T-cell (primary cell): Measurements from ENCODE around the gene SURF4. TPM values are rescaled to one million over a fixed set of nuclear protein-coding genes. Genes with fewer than 3 reads are reported as not detected.

Experiments
- ATAC-seq, 4 experiments: fragments of 200-7000 bp in 3 of 4; fragments of 150-1000 bp in 1 of 4; cut with Tn5 transposase; replicated peaks in 1 of 4; 1 replicate in 3 of 4; 2 replicates in 1 of 4; pipeline ENCODE4 v1.10.0; 2021; ENCODE audit warnings: moderate library complexity in 3 of 4, mild to moderate bottlenecking in 2 of 4, moderate number of reproducible peaks in 1 of 4
- CTCF ChIA-PET, 2 donors: fragments of 300-600 bp; sonication (Branson Sonifier 250); formaldehyde crosslinking; loops; one replicate each; lab custom pipeline; 2022; ENCODE audit warnings: antibody characterized with exemption in 2 of 2; lab: Charles Lee
- POLR2A ChIA-PET, 2 donors: fragments of 300-600 bp; sonication (Branson Sonifier 250); formaldehyde crosslinking; loops; one replicate each; lab custom pipeline; 2022; ENCODE audit warnings: antibody characterized with exemption in 2 of 2; lab: Charles Lee
- DNase-seq, 35 experiments: peaks; one replicate each; pipeline versions ENCODE4 v3.0.0 to v3.0.0-alpha.2; 2013 to 2023
- H3K27ac ChIP-seq: one replicate; pipeline ENCODE4 v1.5.1; 2013; ENCODE audit warnings: low read length
- H3K27me3 ChIP-seq, 2 experiments: replicated peaks in 1 of 2; 1 replicate in 1 of 2; 2 replicates in 1 of 2; pipeline versions ENCODE4 v1.6.1 to v1.7.0; 2013; ENCODE audit warnings: low read length in 1 of 2, mixed read lengths in 1 of 2; ENCODE audit not compliant: control insufficient read depth in 2 of 2, insufficient read depth in 2 of 2; ENCODE audit errors: extremely low read depth in 1 of 2
- H3K36me3 ChIP-seq, 2 donors: 1 replicate in 1 of 2; 2 replicates in 1 of 2; pipeline versions ENCODE4 v1.6.1 to v1.7.0; 2013; ENCODE audit warnings: low read length in 1 of 2; ENCODE audit not compliant: control insufficient read depth in 2 of 2, insufficient read depth in 1 of 2; ENCODE audit errors: extremely low read depth in 1 of 2
- H3K4me1 ChIP-seq, 2 experiments: 1 replicate in 1 of 2; 2 replicates in 1 of 2; pipeline versions ENCODE4 v1.6.1 to v1.7.0; 2013; ENCODE audit warnings: low read length in 2 of 2, mixed read lengths in 1 of 2; ENCODE audit not compliant: insufficient read depth in 2 of 2, control insufficient read depth in 1 of 2; ENCODE audit errors: extremely low read depth in 1 of 2
- H3K4me3 ChIP-seq, 2 donors: 1 replicate in 1 of 2; 2 replicates in 1 of 2; pipeline versions ENCODE4 v1.5.1 to v1.7.0; 2013; ENCODE audit warnings: mild to moderate bottlenecking in 2 of 2, low read length in 1 of 2, moderate library complexity in 1 of 2; ENCODE audit not compliant: control insufficient read depth in 1 of 2; ENCODE audit errors: extremely low read depth in 1 of 2
- H3K9me3 ChIP-seq: 2 replicates; pipeline ENCODE4 v1.7.0; 2013
- H3K27ac Mint-ChIP-seq, 2 donors: one replicate each; pipeline ENCODE4 v1.8.0; 2020 to 2021; ENCODE audit warnings: mild to moderate bottlenecking in 2 of 2, mixed read lengths in 2 of 2
- H3K27me3 Mint-ChIP-seq, 2 donors: one replicate each; pipeline ENCODE4 v1.8.0; 2021 to 2022; ENCODE audit warnings: mixed read lengths in 2 of 2
- H3K36me3 Mint-ChIP-seq: one replicate; pipeline ENCODE4 v1.8.0; 2021; ENCODE audit warnings: mixed read lengths
- H3K4me1 Mint-ChIP-seq, 3 donors: one replicate each; pipeline ENCODE4 v1.8.0; 2020 to 2022; ENCODE audit warnings: mixed read lengths in 3 of 3, mild to moderate bottlenecking in 1 of 3
- H3K4me3 Mint-ChIP-seq, 3 donors: one replicate each; pipeline ENCODE4 v1.8.0; 2020 to 2022; ENCODE audit warnings: mild to moderate bottlenecking in 3 of 3, mixed read lengths in 3 of 3, moderate library complexity in 3 of 3
- H3K9me3 Mint-ChIP-seq, 3 donors: one replicate each; pipeline ENCODE4 v1.8.0; 2020 to 2022; ENCODE audit warnings: mixed read lengths in 3 of 3
- WGBS: methylation state at CpG from one replicate; pipeline ENCODE4 v1.1.5; 2013; ENCODE audit warnings: missing lambda C conversion rate; ENCODE audit not compliant: insufficient coverage; 5-methylcytosine and 5-hydroxymethylcytosine counted together
- total RNA-seq, 35 experiments: library from RNA in 6 of 35; stranded (reverse) in 6 of 35; fragments of 120-200 nt in 1 of 35; gene quantifications; one replicate each; pipeline versions ENCODE4 v1.2.1 to v1.2.4 and lab custom pipeline; 2013 to 2026

The SURF4 gene
- total RNA-seq, 5 donors from 2014 or later (not counting 1 experiment from before 2014, with no cell fraction given): 73.5 to 114 (median 107) TPM

DNA sequence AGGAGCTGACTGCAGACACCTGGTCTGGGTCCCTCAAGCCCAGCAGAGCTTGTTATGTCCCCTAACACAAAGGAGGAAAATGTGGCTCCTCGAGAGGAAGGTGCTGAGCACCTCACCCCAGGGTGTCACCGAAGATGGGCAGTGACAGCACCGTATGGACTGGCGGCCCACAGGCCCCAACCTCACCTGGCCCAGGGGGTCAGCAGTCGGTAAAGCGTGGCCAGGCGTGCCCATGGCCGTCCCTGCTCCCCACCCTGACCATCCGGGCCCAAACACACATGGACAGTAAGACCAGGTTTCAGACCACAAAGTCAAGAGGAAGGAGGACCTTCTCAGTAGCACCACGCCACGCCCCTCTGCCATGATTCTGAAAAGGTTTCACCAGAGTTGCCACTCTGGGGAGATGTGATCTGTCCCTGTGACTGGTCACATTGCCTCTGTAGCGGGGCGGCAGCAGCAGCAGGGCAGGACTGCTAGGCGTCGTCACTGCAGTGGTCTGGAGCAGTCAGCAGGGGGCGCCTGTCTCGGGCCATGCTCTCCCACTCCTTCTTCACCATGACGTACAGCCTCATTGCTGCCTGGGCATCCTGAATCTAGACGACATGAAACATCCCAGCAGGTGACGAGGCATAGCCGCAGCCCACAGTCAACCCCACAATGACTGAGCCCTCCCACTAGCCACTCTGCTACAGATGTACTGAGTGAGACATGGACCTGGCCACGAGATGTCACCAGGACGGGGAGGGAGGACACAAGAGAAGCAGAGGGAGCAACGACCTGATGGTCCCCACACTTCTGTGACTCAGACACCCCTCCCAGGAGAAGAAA lies 30.8 kb upstream of the SURF4 start:
- ATAC-seq (peak; percentile 81 to 87 (median 84)), DNase-seq (peak; percentile 44 to 87 (median 70))
- Mint-ChIP-seq H3K4me1 (peaks cover 4 to 12% (median 10%) of the 10 kb centered on the region in 3 donors), H3K36me3 (peaks cover 26% of the 10 kb centered on the region), H3K9me3 (no peaks in the 10 kb centered on the region), H3K4me3 (no peak overlapping the region), H3K27me3 (no peaks in the 10 kb centered on the region), H3K27ac (peak overlapping the region; percentile 49 to 61)
- peaks cover 0 to 17% of the 10 kb centered on the region in 2 experiments for H3K4me1 ChIP-seq
- CTCF ChIA-PET: interaction anchor here in 1 of 2 donors (1.3 kb wide), 1 partner anchor 220 kb away, joined by 3 read pairs; no protein-coding TSS in a partner anchor
- POLR2A ChIA-PET: no interaction called here
- WGBS: 67% methylated on average over 14 of the region's 24 CpGs
- no peaks in the 10 kb centered on the region for H3K27me3 ChIP-seq
- H3K36me3 ChIP-seq: peaks cover 16 to 68% of the 10 kb centered on the region in 2 donors
- no peaks in the 10 kb centered on the region for H3K9me3 ChIP-seq
- no peak overlapping the region for H3K4me3 ChIP-seq
- peak overlapping the region; percentile 9 for H3K27ac ChIP-seq

DNA sequence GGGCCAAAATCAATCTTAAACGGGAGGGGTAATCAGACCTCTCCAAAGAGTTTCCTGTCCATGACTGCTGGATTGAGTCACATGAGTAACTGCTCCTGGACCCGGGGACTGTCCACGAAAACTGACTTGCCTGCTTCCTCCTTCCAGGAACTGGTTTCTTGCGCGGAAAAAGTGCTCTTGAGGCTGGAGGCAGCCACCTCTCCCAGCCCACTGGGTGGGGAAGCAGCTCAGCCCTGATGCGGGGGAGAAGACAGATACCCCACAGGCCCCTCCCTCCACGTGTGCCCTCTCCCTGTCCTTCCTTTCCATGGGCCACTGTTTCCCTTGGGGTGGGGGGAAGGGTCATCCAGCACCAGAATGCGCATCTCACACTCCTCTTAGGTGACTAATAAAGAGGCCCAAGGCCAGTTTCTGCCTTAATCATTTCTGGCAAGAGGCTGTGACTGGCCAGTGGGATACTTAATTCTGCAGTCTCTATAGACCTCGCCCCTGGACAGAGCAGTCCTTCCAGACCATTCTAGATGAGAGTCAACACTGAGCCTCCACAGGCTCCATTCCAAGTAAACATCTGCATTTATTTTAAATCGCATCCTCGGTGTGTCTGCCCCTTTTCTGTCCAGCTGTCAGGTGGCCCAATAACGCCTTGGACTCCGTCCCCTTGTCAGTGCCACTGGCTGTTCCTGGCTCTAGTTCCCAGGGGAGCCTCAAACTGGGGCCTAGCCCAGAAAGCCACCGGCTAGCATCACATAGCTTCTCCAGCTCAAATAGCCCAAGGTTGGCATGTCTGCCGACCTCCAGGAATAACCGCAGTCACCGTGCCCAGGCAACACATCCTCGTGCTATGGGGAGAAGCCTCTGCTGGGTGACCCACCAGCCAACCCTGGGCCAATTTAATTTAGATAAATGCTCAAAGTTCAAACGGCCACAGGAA lies 29.9 kb upstream of the SURF4 start:
- Mint-ChIP-seq H3K27me3 (no peaks in the 10 kb centered on the region), H3K27ac (no peak overlapping the region), H3K36me3 (peaks cover 24% of the 10 kb centered on the region), H3K4me1 (peaks cover 4 to 12% (median 10%) of the 10 kb centered on the region in 3 donors), H3K4me3 (no peak overlapping the region), H3K9me3 (no peaks in the 10 kb centered on the region)
- Histone ChIP-seq H3K36me3 (peaks cover 16 to 60% of the 10 kb centered on the region in 2 donors), H3K27ac (no peak overlapping the region), H3K4me1 (peaks cover 0 to 20% of the 10 kb centered on the region in 2 experiments), H3K9me3 (no peaks in the 10 kb centered on the region), H3K4me3 (no peak overlapping the region), H3K27me3 (no peaks in the 10 kb centered on the region)
- POLR2A ChIA-PET: no interaction called here
- 90% methylated on average over 12 of the region's 19 CpGs for WGBS
- ATAC-seq: no peak
- no peak for DNase-seq
- CTCF ChIA-PET: interaction anchor here in 1 of 2 donors (1.3 kb wide), 1 partner anchor 219 kb away, joined by 3 read pairs; no protein-coding TSS in a partner anchor

DNA sequence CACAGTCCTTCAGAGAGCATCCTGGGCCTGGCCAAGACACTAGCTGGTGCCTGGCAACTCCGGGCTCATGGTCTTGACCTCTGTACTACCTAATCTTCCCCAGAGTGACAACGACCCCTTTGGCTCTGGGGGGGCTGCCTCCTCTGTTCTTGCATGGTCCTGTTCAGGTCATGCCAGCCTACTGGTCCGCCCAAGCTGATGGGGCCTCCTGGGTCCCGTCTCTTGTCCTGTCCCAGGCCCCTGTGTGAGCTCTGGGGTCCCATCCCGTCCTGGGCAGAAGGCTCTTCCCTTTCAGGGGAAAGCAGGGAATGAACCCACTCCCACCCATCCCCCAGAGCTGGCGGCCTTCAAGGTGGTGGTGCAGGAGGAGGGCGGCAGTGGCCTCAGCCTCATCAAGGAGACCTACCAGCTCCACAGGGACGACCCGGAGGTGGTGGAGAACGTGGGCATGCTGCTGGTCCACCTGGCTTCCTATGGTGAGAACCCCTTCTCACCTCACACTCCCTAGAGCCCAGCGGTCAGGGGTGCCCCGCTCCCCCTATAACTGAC lies 28.7 kb upstream of the SURF4 start:
- ChIA-PET CTCF (interaction anchor here (1.2 to 1.5 kb wide), 2 partner anchors 11 to 12 kb away, joined by 3 read pairs; no protein-coding TSS in a partner anchor), POLR2A (no interaction called here)
- WGBS: 92% methylated on average over 8 of the region's 12 CpGs
- Histone ChIP-seq H3K4me1 (peaks cover 0 to 23% of the 10 kb centered on the region in 2 experiments), H3K9me3 (no peaks in the 10 kb centered on the region), H3K4me3 (no peak overlapping the region), H3K36me3 (peaks cover 12 to 48% of the 10 kb centered on the region in 2 donors), H3K27ac (no peak overlapping the region), H3K27me3 (no peaks in the 10 kb centered on the region)
- Mint-ChIP-seq H3K27ac (no peak overlapping the region), H3K4me1 (peaks cover 0 to 12% (median 10%) of the 10 kb centered on the region in 3 donors), H3K9me3 (no peaks in the 10 kb centered on the region), H3K36me3 (peaks cover 11% of the 10 kb centered on the region), H3K27me3 (no peaks in the 10 kb centered on the region), H3K4me3 (no peak overlapping the region)
- ATAC-seq (no peak), DNase-seq (no peak)

DNA sequence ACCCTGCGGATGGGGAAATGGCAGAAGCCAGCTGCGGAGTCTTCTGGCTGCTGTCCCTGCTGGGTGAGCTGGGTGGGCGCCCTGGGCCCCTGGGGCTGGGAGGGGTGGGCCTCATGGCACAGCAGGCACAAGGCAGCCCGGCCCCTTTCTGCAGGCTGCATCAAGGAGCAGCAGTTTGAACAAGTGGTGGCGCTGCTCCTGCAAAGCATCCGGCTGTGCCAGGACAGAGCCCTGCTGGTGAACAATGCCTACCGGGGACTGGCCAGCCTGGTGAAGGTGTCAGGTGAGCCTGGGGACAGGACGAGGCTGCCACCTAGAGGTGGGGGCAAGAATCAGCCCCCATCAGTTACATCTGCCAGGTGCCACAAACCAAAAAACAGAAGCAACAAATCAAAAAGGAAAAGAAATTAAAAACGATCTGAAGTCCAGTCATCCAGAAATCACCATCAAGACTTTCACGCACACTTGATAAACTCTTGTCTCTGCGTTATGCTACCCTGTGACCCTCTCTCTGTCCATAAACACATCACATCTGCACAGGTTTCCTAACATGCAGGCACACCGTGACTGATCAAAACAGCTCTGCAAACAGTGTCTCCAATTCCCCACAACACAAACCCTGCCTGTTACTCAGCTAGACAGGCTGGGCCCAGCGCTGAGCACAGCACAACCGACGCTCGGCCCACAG lies 28.1 kb upstream of the SURF4 start:
- peaks cover 6% of the 10 kb centered on the region for H3K36me3 Mint-ChIP-seq
- no peak overlapping the region for H3K4me3 Mint-ChIP-seq
- 80% methylated on average over 12 of the region's 16 CpGs for WGBS
- Histone ChIP-seq H3K27me3 (no peaks in the 10 kb centered on the region), H3K27ac (no peak overlapping the region), H3K4me3 (no peak overlapping the region), H3K4me1 (peaks cover 0 to 23% of the 10 kb centered on the region in 2 experiments), H3K36me3 (peaks cover 11 to 43% of the 10 kb centered on the region in 2 donors), H3K9me3 (no peaks in the 10 kb centered on the region)
- peaks cover 0 to 12% (median 10%) of the 10 kb centered on the region in 3 donors for H3K4me1 Mint-ChIP-seq
- H3K27me3 Mint-ChIP-seq: no peaks in the 10 kb centered on the region
- peak; percentile 55 to 68 (median 61) for ATAC-seq
- DNase-seq: peak; percentile 19 to 76 (median 54)
- no peak overlapping the region for H3K27ac Mint-ChIP-seq
- no peaks in the 10 kb centered on the region for H3K9me3 Mint-ChIP-seq
- CTCF ChIA-PET: interaction anchor here (0.6 to 1.5 kb wide), 3 partner anchors 12 to 57 kb away, joined by 3 read pairs; no protein-coding TSS in a partner anchor
- POLR2A ChIA-PET: no interaction called here

DNA sequence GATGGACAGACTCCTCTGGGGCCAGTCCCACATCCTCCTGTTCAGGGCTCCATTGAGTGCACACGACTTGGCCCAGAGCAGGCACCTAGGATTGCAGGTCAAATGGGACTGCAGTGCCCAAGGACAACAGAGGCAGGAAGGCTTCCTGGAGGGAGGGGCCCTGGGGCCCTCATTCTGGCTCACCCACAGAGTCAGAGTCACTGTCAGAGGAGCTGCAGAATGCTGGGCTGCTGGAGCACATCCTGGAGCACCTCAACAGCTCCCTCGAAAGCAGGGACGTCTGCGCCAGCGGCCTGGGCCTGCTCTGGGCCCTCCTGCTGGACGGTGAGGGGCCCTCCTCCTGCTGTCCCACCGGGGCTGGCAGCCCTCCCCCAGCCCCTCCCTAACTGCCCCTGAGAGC lies 26.8 kb upstream of the SURF4 start:
- H3K9me3 ChIP-seq: no peaks in the 10 kb centered on the region
- no peak overlapping the region for H3K27ac ChIP-seq
- Mint-ChIP-seq H3K27me3 (no peaks in the 10 kb centered on the region), H3K36me3 (peaks cover 6% of the 10 kb centered on the region), H3K4me1 (peaks cover 0 to 12% (median 10%) of the 10 kb centered on the region in 3 donors), H3K27ac (no peak overlapping the region), H3K9me3 (no peaks in the 10 kb centered on the region), H3K4me3 (no peak overlapping the region)
- ATAC-seq (no peak), DNase-seq (no peak)
- CTCF ChIA-PET: no interaction called here
- no peak overlapping the region for H3K4me3 ChIP-seq
- H3K36me3 ChIP-seq: peaks cover 11 to 33% of the 10 kb centered on the region in 2 donors
- POLR2A ChIA-PET: no interaction called here
- H3K27me3 ChIP-seq: no peaks in the 10 kb centered on the region
- 78% methylated on average over 5 of the region's 7 CpGs for WGBS
- peaks cover 0 to 23% of the 10 kb centered on the region in 2 experiments for H3K4me1 ChIP-seq
